ENCODE measurements around the gene CLP1. TPM values are rescaled to one million over a fixed set of nuclear protein-coding genes. Genes with fewer than 3 reads are reported as not detected.

The CLP1 gene
- 10 to 100 TPM; 18.5 to 23.1 (median 22.8) TPM for total RNA-seq
- total RNA-seq (2013), result 11.7 TPM

DNA sequence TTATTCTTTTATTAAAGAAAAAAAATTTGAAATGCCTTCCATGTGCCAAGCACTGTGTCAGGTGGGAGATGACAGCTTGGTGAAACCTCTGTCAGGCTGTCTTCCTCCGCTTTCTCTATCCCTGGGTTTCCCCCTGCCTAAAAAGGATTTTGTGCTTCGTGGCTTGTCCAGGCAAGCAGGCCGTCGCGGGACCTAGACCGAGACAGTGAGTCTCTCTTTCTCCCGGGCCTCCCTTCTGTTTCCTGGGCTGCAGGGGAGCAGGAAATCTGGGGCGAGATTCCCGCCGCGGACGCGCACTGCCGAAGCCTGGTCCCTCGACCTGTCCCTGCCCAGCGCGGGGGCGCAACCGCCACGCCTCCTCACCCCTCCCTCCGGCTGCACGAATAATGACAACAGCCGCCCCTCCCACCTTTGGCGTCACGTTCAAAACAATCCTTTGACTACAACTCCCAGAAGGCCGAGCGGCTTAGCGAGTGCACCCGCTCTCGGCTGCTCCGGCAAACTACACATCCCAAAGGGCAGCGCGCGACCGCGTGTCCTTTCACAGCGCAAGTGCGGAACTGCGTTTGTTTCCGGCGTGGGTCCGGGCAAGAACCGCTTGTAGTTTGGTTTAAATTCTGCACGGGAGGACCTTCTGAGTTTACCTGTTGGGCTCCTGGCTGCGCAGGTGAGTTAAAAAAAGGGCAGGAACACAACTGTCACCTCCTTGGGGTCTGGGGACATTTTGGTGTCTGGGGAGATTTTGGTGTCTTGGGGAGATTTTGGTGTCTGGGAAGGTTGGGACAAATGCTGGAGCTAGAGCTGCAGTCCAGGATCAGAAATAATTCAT, at the start of gene CLP1:
Gene CLP1, plus strand, starts transcription at position 569 of the 829 bp plus-strand sequence. CDS start 1,715 bp downstream, outside the sequence.
- H3K9me3 Mint-ChIP-seq, result no peaks in the 10 kb centered on the region
- ATAC-seq, result peak; percentile 95 to 100 (median 98)
- H3K9me3 ChIP-seq (ENCODE audit: control insufficient read depth, insufficient read depth, low read length), result no peaks in the 10 kb centered on the region
- under 1% methylated on average over 45 of the region's 45 CpGs for WGBS (ENCODE audit: insufficient coverage)
- TF ChIP-seq CTCF (IDR thresholded peaks at IDR 0.05), result no peak
- peak; percentile 97 to 99 for DNase-seq
- H3K27me3 Mint-ChIP-seq (ENCODE audit: low read depth in 2 of 2), result no peaks in the 10 kb centered on the region
- H3K27ac ChIP-seq (ENCODE audit: low read length), result peak within 1 kb of the TSS; percentile 90
- intact Hi-C loops (cut with micrococcal nuclease), result loop anchor here (1.0 to 5.0 kb wide), 3 partner anchors 10 to 1485 kb away; partner anchors contain the start of genes FAM111A, MED19 and TMX2
- H3K36me3 Mint-ChIP-seq, result peaks cover 4% of the 10 kb centered on the region
- peaks cover 27 to 29% of the 10 kb centered on the region in 2 donors for H3K4me1 Mint-ChIP-seq
- H3K4me1 ChIP-seq (ENCODE audit: control insufficient read depth, insufficient read depth, low read length), result peaks cover 12% of the 10 kb centered on the region
- peaks cover 26% of the 10 kb centered on the region for H3K36me3 ChIP-seq (ENCODE audit: control insufficient read depth, insufficient read depth, low read length)
- H3K4me3 Mint-ChIP-seq, result peak within 1 kb of the TSS; percentile 100
- no peaks in the 10 kb centered on the region for H3K27me3 ChIP-seq (ENCODE audit: control insufficient read depth, insufficient read depth, low read length)
- H3K4me3 ChIP-seq (ENCODE audit: low read length), result peak within 1 kb of the TSS; percentile 86
- H3K27ac Mint-ChIP-seq, result peak within 1 kb of the TSS; percentile 96 to 99

DNA sequence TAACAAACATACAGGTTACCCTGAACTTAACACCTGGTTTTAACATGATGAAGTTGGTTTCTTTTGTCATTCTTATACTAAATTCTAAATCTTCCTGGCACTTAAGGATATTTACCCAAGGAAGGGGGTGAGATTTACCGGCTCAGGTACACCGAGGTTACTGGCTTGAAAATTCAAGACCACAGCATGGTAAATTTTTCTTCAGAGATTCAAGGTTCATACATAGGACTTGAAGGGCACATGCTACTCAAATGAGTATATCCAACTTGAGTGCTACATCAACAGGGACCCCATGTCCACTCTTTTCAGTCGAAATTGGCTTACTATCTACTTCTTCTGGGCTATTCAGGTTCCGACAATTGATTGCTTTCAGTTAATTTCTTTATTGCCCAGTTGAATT, 47.4 kb upstream of the CLP1 start:
- DNase-seq, result no peak
- TF ChIP-seq CTCF (IDR thresholded peaks at IDR 0.05), result no peak
- Histone ChIP-seq H3K27ac (ENCODE audit: low read length) (no peak overlapping the region), H3K9me3 (ENCODE audit: control insufficient read depth, insufficient read depth, low read length) (no peaks in the 10 kb centered on the region), H3K4me3 (ENCODE audit: low read length) (no peak overlapping the region), H3K4me1 (ENCODE audit: control insufficient read depth, insufficient read depth, low read length) (no peaks in the 10 kb centered on the region), H3K36me3 (ENCODE audit: control insufficient read depth, insufficient read depth, low read length) (no peaks in the 10 kb centered on the region), H3K27me3 (ENCODE audit: control insufficient read depth, insufficient read depth, low read length) (no peaks in the 10 kb centered on the region)
- Mint-ChIP-seq H3K27ac (no peak overlapping the region), H3K27me3 (ENCODE audit: low read depth in 2 of 2) (peaks cover 0 to 20% of the 10 kb centered on the region in 2 donors), H3K9me3 (no peaks in the 10 kb centered on the region), H3K4me1 (no peaks in the 10 kb centered on the region), H3K36me3 (no peaks in the 10 kb centered on the region), H3K4me3 (no peak overlapping the region)
- 85% methylated on average over 4 of the region's 4 CpGs for WGBS (ENCODE audit: insufficient coverage)
- no peak for ATAC-seq
- intact Hi-C loops (cut with micrococcal nuclease), result no loop called here

- Mint-ChIP-seq H3K4me3 (no peak overlapping the region), H3K36me3 (no peaks in the 10 kb centered on the region), H3K9me3 (no peaks in the 10 kb centered on the region), H3K4me1 (no peaks in the 10 kb centered on the region), H3K27ac (no peak overlapping the region), H3K27me3 (ENCODE audit: low read depth in 2 of 2) (peaks cover 7 to 28% of the 10 kb centered on the region in 2 donors)
- Histone ChIP-seq H3K27me3 (ENCODE audit: control insufficient read depth, insufficient read depth, low read length) (no peaks in the 10 kb centered on the region), H3K4me3 (ENCODE audit: low read length) (no peak overlapping the region), H3K9me3 (ENCODE audit: control insufficient read depth, insufficient read depth, low read length) (peaks cover 3% of the 10 kb centered on the region), H3K4me1 (ENCODE audit: control insufficient read depth, insufficient read depth, low read length) (no peaks in the 10 kb centered on the region), H3K27ac (ENCODE audit: low read length) (no peak overlapping the region), H3K36me3 (ENCODE audit: control insufficient read depth, insufficient read depth, low read length) (no peaks in the 10 kb centered on the region)
- 78% methylated on average over 10 of the region's 10 CpGs for WGBS (ENCODE audit: insufficient coverage)
- TF ChIP-seq CTCF (IDR thresholded peaks at IDR 0.05), result no peak
- intact Hi-C loops (cut with micrococcal nuclease), result no loop called here
- ATAC-seq, result no peak
- no peak for DNase-seq
Measured at GRCh38 chr11:57614234-57614772, 43.3 kb upstream of the CLP1 start.
